Mucosa of gallbladder (tissue), 1 donor: ENCODE results near the gene PTPRD. TPM values are rescaled to one million over a fixed set of nuclear protein-coding genes. Genes with fewer than 3 reads are reported as not detected.
"Not testable (repeated sequence)": the region's sequence is repeated elsewhere in the genome, so short reads cannot be mapped to it uniquely, and the experiment has no call there.

Source experiments
- DNase-seq: peaks from one replicate; pipeline ENCODE4 v3.0.0-alpha.2; 2020; ENCODE audit warnings: low spot score
- total RNA-seq: library from RNA; stranded (reverse); gene quantifications from one replicate; pipeline ENCODE4 v1.2.1, GENCODE V29; 2021
- donor health status: DM: no; HTN: no; CAD: no.

Gene PTPRD
- total RNA-seq, 1 donor from 2014 or later = 35.9 TPM

- no peak for DNase-seq
These were observed 1442.2 kb downstream of the PTPRD start for GRCh38 chr9:9170439-9171134.

GRCh38 chr9:9142001-9142400 lies 1470.8 kb downstream of the PTPRD start:
- DNase-seq = no peak

DNA sequence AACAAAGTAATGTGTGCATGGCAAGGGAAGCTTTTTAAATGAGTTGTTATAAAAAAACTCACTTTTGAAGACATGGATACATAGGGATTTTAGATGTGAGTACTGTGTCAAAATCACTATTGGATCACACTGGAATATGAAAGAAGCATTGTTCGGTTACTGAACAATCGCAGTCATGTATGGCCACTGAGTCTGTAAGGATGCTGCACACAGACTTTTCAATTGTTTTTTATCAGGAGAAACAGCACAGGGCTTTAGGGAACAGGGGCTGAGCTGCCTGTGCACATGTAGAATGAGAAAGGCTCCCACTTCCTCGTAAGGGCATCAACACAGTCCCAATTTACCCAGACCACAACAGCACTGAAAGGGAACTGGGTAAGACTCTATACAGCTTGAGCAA lies 1479.3 kb downstream of the PTPRD start:
- DNase-seq = no peak

DNA sequence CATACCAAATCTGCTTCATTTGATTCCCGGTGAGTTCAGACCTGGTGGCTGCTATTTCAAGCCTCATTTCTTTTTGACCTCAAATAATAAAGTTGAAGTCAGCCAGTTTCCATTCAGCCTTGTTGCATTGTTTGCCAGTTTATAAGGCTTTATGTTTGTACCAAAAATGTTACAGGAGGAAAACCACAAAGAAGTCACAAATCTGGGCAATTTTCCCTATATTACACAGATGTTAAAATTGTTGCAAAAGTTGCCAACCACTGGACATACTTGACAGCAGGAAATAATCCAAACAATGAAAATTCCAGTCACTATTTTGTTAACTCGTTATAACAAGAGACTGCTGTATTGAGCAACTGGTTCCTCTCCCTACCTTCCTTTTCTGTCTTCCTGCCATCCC lies 1488.2 kb downstream of the PTPRD start:
- DNase-seq = no peak

- DNase-seq = no peak
These were observed 1490.4 kb downstream of the PTPRD start for GRCh38 chr9:9122230-9122875.

- DNase-seq = no peak
These were observed 1494.9 kb downstream of the PTPRD start for GRCh38 chr9:9117866-9118265.

DNA sequence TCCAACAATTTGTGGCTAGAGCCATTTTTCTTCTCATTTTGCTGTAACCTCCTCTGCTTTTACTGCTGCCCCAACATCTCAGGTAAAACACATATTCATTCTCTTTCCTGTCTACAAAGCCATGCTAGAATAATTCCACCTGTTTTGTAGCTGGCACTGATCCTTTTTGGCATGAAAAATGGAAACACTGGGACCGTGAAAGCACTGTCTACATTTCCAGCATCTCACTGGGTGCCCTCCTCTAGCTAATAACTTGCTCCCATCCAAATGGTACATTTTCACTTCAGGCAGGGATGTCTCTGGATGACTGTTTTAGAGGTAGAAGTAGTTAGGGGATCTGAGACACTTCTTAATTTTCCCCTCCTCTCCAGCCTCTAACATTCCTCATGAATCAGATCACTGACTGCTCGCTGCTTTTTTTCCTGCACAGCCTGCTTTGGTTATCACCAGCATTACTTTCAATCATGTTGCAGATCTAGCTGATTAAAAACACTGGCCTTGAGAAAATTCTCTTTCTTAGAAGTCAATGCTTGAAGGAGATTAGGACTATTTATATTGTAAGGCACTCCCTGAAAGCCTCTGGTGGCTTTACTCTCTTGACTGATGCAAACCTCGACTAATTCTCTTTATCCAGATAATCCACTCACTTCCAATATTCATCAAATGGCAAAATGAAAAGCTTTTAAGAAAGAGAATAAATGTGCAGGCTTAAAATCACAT lies 1500.6 kb downstream of the PTPRD start:
- no peak for DNase-seq

- no peak for DNase-seq
These were observed 1504.2 kb downstream of the PTPRD start for GRCh38 chr9:9108641-9109040.

DNA sequence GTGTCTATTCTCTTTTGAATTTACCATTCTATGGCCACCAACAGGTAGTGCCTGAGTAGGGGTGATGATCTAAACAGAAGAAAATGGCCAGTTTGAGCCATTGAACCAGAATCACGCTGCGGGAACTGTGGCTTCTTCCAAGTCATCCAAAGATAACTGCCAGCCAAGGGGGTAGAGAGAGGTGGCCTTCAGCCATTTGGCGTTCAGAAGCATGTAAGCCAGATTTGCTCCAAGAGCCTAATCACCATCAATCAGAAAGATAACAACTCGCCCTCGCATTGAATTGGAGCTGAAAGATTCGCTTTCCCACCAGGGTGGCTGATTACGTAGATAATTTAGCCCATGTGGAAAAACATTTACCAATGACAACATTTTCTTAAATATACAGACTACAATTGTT lies 1510.5 kb downstream of the PTPRD start:
- DNase-seq = no peak

DNA sequence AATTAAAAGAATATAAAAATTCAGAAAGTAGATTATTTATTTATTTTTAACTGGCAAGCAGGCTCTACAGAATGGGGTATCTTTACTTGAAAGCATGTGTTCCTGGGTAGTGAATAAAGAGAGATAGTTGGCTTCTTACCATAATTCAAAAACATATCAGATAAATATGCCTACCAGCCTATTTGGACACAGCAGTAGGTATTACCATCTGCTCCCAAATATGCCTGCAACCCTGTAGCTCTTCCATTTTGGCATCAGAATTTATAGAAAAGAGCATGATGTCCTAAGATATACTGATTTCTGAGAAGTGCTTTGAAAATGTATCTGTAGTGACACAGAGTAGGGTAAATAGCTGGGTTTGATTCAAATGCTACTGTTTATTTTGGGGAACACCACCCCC lies 1512.7 kb downstream of the PTPRD start:
- DNase-seq = no peak

DNA sequence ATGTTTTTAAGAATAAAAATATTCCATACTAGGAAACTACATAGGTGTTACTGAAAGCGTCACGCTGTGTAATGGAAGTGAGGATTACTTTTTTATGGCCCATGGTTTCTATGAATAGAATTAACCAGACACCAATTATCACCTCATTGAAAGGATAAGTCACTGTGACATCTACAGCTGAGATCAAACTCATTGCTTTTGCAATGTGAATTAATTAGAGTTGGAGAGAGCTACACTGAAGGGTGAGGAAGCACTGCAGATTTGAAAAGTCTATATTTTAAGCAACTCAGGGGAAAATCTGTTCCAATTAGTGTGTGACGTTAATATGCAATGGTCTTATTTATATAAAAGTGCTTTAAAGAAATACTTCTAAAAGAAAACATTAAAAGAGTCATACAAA lies 1513.2 kb downstream of the PTPRD start:
- no peak for DNase-seq

GRCh38 chr9:9097254-9097653 lies 1515.5 kb downstream of the PTPRD start:
- DNase-seq = not testable (repeated sequence)

DNA sequence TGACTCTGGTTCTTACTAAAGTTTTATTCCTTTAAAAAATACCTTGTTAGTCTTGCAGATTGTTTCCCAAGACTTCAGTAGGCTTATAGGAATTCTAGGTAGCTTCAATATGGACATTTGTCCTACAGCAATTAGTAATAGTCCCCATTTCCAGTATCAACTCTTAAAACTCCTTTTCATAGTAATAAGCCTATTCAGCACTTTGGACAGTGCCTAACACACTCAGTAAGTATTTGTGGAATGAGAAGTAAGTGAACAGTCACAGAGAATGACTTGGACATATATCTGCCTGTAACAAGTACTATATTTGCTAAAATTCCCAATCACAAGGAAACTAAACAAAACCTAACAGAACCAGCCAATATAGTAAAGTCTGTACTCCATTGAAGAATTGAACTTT lies 1521.4 kb downstream of the PTPRD start:
- DNase-seq = no peak

GRCh38 chr9:9079473-9079872 lies 1533.3 kb downstream of the PTPRD start:
- no peak for DNase-seq

DNA sequence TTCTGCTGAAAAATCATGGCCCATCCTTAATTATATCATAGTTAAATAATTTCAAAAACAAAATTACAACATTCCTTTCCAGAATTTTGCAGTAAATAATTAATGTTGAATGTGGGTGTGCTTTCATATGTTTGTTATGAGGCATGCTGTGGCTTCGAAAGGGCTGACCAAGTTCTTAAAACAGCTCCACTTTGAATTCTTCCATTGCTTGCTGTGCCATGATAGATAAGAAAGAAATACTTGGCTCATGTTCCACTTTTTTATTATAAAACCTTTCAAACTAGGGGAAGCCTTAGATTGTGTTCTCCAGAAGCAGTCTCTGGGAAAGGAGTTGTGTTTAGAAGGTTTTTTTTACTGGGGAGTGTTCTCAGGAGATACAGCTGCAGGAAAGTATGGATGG lies 1534.5 kb downstream of the PTPRD start:
- no peak for DNase-seq

DNA sequence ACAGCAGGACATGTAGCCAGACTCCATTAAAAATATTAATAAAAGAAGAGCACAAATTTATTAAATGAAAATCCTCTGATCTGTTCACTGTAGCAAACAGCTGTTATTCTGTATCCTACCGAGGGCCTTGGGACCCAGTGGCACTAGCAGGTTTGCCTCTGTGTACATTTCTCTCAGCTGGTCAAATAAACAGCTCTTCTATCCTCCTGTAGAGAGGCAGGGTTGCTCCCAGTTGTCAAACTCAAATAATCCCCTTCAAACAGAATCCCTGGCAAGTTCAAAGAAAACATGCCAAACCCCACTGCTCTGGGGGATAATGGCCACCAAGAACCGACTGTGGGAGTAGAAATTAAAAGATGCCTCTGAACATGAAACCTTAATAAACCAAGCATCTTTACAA lies 1551.2 kb downstream of the PTPRD start:
- no peak for DNase-seq

DNA sequence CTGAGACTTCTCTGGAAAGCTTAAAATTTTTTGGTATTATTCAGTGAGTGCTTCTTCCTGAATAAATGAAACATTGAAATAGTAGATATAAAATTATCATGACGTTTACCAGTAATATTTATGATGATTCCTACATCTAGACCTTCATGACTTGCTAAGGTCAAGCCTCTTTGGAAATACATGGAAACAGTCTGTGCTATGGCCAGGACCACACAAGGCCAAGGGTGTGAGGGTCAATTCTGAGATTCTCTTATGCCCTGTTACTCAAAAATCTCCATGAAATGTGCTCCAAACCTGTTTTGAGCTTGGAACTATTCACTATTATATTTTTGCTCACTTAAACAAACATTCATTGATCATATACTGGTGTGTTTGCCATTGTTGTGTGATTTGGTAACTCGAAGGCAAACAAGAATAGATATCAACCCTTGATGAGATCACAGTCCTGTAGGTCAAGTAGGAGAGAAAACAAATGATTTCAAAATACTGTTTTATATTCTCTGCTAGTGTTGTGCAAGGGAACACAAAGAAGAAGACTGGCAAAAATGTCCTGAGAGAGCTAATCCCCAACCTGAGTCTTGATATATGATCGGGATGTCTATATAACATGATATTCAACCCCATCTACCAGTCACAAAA lies 1558.3 kb downstream of the PTPRD start:
- no peak for DNase-seq

GRCh38 chr9:9045572-9045971 lies 1567.2 kb downstream of the PTPRD start:
- DNase-seq = no peak

DNA sequence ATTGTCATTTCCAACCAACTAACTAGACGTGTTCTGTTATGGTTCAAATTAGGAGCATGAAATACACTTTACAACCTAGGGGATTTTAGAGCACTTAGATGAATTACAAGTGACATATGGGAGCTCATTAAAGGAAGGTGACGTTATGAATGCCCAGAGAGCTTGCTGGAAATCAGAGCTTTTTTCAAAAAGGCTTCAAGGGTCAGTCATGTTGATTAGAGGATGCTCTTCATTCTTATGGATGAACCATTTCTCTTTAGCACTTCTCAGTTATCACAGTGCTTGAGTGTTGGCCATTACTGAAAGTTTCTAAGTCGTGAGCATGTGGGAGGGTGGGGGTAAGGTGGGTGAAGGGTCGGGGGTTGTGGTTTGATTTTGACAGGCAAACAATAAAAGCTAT lies 1567.7 kb downstream of the PTPRD start:
- no peak for DNase-seq

- not testable (repeated sequence) for DNase-seq
These were observed 1569.0 kb downstream of the PTPRD start for GRCh38 chr9:9043788-9044187.

DNA sequence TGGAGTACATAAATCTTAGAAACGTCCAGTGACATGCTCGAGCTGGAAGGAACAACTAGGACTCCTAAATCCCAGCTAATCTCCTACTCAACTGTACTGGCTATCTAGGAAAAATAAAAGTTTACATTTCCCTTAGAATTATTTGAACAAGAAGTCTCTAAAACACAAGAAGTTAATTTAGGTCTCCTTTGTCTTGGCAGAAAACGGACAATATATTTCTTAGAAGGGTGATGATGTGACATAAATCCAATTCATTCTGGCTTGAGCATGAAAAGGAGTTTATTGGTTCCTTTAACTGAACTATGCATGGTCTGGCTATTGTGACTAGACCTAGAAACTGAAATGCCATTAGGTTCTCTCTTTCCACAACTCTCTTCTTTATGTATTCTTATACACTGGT lies 1571.0 kb downstream of the PTPRD start:
- DNase-seq = no peak

DNA sequence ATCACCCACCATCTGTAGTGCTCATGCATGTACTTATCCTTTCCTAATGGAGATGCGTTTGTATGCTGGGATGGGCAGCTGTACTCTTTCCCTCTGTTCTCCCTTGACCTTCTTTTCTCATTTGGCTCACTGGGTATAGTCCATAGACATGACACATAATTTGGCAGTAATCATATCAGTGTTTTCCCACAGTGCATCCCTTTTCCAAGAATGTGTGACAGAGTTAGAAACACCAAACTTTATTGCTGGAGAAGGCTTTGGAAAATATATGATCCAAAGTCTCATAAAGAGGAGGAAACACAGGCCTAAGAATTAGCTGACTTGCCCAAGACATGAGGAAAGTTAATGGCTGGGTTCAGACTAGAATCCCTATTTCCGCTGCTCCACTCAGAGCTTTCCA lies 1579.8 kb downstream of the PTPRD start:
- no peak for DNase-seq

GRCh38 chr9:9016597-9016996 lies 1596.2 kb downstream of the PTPRD start:
- DNase-seq = no peak
